ENCODE measurements around the gene GNMT.

The GNMT gene

DNA sequence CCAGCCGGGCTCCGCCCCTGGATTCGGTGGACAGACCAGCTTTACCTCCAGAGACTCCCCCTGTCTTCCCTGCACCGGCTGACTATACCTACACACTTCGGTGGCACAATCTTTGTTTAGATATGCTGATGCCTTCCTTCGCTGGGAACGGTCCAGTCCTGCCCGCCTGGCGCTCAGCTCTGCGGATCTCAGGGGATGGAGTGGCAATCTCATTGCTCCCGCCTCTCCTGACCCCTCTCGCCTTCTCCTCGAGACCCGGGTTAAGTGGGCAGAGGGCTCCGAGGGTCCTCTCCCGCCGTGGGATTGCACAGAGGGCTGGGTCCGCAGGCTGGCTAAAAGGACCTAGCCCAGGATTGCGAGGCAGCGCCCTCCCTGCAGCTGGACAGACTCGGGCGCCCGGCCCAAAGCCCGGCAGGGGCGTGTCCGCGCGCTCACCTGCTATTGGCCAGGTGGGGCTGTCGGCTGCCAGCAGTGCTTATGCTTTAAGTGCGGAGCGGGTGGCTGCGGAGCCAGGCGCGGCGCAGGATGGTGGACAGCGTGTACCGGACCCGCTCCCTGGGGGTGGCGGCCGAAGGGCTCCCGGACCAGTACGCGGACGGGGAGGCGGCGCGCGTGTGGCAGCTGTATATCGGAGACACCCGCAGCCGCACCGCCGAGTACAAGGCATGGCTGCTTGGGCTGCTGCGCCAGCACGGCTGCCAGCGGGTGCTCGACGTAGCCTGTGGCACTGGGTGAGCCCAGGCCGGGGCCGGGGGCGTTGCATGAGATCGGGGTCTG is at the start of gene GNMT:
Gene GNMT (plus strand): TSS at position 512 of the 777 bp plus-strand sequence. CDS start 14 bp downstream, at position 526.
- Histone ChIP-seq H3K9me3 (ENCODE audit: low read depth, low read length) (no peaks in the 10 kb centered on the region), H3K9ac (ENCODE audit: insufficient read length) (no peak within 1 kb of the TSS)

GRCh38 chr6:42911171-42912021 is 49.2 kb upstream of the GNMT start:
- Histone ChIP-seq H3K9ac (ENCODE audit: insufficient read length) (no peak overlapping the region), H3K9me3 (ENCODE audit: low read depth, low read length) (no peaks in the 10 kb centered on the region), H3K36me3 (ENCODE audit: insufficient read depth, low read length) (no peaks in the 10 kb centered on the region), H3K27ac (no peak overlapping the region), H3K4me3 (no peak overlapping the region)
- TF ChIP-seq EZH2 (IDR thresholded peaks at IDR 0.05) (no peak), FOXP2 (optimal IDR thresholded peaks at IDR 0.05; ENCODE audit: control extremely low read depth, extremely low read length, insufficient read depth) (no peak), POLR2AphosphoS5 (IDR thresholded peaks at IDR 0.05; ENCODE audit: borderline replicate concordance, low read depth, low read length) (no peak)
- no peak for DNase-seq (ENCODE audit: low read depth, low spot score)

More for the DNA sequence above, at the start of gene GNMT:
- Histone ChIP-seq H3K27ac (no peak within 1 kb of the TSS), H3K36me3 (ENCODE audit: insufficient read depth, low read length) (no peaks in the 10 kb centered on the region; the same call in 1 of the 2 replicates), H3K4me3 (no peak within 1 kb of the TSS)
- DNase-seq (ENCODE audit: low read depth, low spot score), result no peak
- TF ChIP-seq FOXP2 (optimal IDR thresholded peaks at IDR 0.05; ENCODE audit: control extremely low read depth, extremely low read length, insufficient read depth) (no peak), EZH2 (IDR thresholded peaks at IDR 0.05) (no peak), POLR2AphosphoS5 (IDR thresholded peaks at IDR 0.05; ENCODE audit: borderline replicate concordance, low read depth, low read length) (no peak)

- TF ChIP-seq EZH2 (IDR thresholded peaks at IDR 0.05) (no peak), POLR2AphosphoS5 (IDR thresholded peaks at IDR 0.05; ENCODE audit: borderline replicate concordance, low read depth, low read length) (no peak), FOXP2 (optimal IDR thresholded peaks at IDR 0.05; ENCODE audit: control extremely low read depth, extremely low read length, insufficient read depth) (no peak)
- Histone ChIP-seq H3K9me3 (ENCODE audit: low read depth, low read length) (no peaks in the 10 kb centered on the region), H3K36me3 (ENCODE audit: insufficient read depth, low read length) (no peaks in the 10 kb centered on the region), H3K9ac (ENCODE audit: insufficient read length) (no peak overlapping the region), H3K4me3 (no peak overlapping the region), H3K27ac (no peak overlapping the region)
- no peak for DNase-seq (ENCODE audit: low read depth, low spot score)
These were observed 46.0 kb upstream of the GNMT start for GRCh38 chr6:42914546-42914945.

GRCh38 chr6:42915732-42916131 is 44.8 kb upstream of the GNMT start, which contains the start of gene PTCRA:
PTCRA (plus strand) TSS chr6:42916053; CDS start chr6:42916070, 17 bp downstream.
- Histone ChIP-seq H3K36me3 (ENCODE audit: insufficient read depth, low read length) (no peaks in the 10 kb centered on the region), H3K9me3 (ENCODE audit: low read depth, low read length) (no peaks in the 10 kb centered on the region), H3K27ac (no peak within 1 kb of the TSS), H3K9ac (ENCODE audit: insufficient read length) (no peak within 1 kb of the TSS), H3K4me3 (no peak within 1 kb of the TSS)
- DNase-seq (ENCODE audit: low read depth, low spot score), result no peak
- TF ChIP-seq FOXP2 (optimal IDR thresholded peaks at IDR 0.05; ENCODE audit: control extremely low read depth, extremely low read length, insufficient read depth) (no peak), POLR2AphosphoS5 (IDR thresholded peaks at IDR 0.05; ENCODE audit: borderline replicate concordance, low read depth, low read length) (no peak), EZH2 (IDR thresholded peaks at IDR 0.05) (no peak)

GRCh38 chr6:42916288-42916687 is 44.3 kb upstream of the GNMT start:
- Histone ChIP-seq H3K9me3 (ENCODE audit: low read depth, low read length) (no peaks in the 10 kb centered on the region), H3K4me3 (no peak overlapping the region), H3K27ac (no peak overlapping the region), H3K9ac (ENCODE audit: insufficient read length) (no peak overlapping the region), H3K36me3 (ENCODE audit: insufficient read depth, low read length) (no peaks in the 10 kb centered on the region)
- TF ChIP-seq POLR2AphosphoS5 (IDR thresholded peaks at IDR 0.05; ENCODE audit: borderline replicate concordance, low read depth, low read length), result no peak
- no peak for TF ChIP-seq EZH2 (IDR thresholded peaks at IDR 0.05)
- no peak for TF ChIP-seq FOXP2 (optimal IDR thresholded peaks at IDR 0.05; ENCODE audit: control extremely low read depth, extremely low read length, insufficient read depth)
- no peak for DNase-seq (ENCODE audit: low read depth, low spot score)

DNA sequence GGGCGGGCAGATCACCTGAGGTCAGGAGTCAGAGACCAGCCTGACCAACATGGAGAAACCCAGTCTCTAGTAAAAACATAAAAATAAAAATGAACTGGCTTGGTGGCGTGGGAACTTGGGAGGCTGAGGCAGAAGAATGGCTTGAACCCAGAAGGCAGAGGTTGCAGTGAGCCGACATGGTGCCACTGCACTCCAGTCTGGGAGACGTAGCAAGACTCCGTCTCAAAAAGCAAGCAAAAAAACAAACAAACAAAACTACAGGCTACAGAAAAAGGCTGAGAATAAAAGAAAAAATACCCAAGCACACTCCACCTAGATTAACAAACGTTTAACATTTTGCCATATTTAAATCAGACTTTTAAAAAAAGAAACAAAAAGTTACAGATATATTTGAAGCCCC is 38.8 kb upstream of the GNMT start:
- H3K4me3 ChIP-seq, result no peak overlapping the region
- H3K9me3 ChIP-seq (ENCODE audit: low read depth, low read length), result no peaks in the 10 kb centered on the region
- peak overlapping the region; percentile 20 for H3K9ac ChIP-seq (ENCODE audit: insufficient read length)
- no peak for DNase-seq (ENCODE audit: low read depth, low spot score)
- no peaks in the 10 kb centered on the region for H3K36me3 ChIP-seq (ENCODE audit: insufficient read depth, low read length)
- TF ChIP-seq POLR2AphosphoS5 (IDR thresholded peaks at IDR 0.05; ENCODE audit: borderline replicate concordance, low read depth, low read length), result no peak
- no peak overlapping the region for H3K27ac ChIP-seq

DNA sequence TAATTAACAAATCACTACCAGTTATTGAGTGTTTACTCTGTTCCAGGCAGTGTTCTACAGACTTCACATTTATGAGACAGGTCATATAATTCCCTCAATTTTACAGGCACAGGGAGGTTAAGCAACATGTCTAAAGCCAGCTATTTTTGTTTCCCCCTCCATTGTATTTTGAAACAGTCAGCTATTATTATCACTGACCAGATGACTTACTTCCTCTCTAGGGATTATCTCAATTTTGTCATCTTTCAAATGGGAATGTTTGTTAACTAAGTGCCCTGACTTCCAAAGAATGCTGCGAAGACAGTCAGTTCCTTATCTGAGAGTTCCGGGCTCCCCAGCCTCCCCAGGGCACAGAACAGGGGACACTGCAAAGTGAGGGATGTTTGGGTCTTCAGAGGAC is 36.9 kb upstream of the GNMT start:
- Histone ChIP-seq H3K36me3 (ENCODE audit: insufficient read depth, low read length) (no peaks in the 10 kb centered on the region), H3K4me3 (no peak overlapping the region), H3K9ac (ENCODE audit: insufficient read length) (no peak overlapping the region), H3K27ac (no peak overlapping the region), H3K9me3 (ENCODE audit: low read depth, low read length) (no peaks in the 10 kb centered on the region)
- no peak for TF ChIP-seq EZH2 (IDR thresholded peaks at IDR 0.05)
- no peak for TF ChIP-seq FOXP2 (optimal IDR thresholded peaks at IDR 0.05; ENCODE audit: control extremely low read depth, extremely low read length, insufficient read depth)
- TF ChIP-seq POLR2AphosphoS5 (IDR thresholded peaks at IDR 0.05; ENCODE audit: borderline replicate concordance, low read depth, low read length), result no peak
- no peak for DNase-seq (ENCODE audit: low read depth, low spot score)

DNA sequence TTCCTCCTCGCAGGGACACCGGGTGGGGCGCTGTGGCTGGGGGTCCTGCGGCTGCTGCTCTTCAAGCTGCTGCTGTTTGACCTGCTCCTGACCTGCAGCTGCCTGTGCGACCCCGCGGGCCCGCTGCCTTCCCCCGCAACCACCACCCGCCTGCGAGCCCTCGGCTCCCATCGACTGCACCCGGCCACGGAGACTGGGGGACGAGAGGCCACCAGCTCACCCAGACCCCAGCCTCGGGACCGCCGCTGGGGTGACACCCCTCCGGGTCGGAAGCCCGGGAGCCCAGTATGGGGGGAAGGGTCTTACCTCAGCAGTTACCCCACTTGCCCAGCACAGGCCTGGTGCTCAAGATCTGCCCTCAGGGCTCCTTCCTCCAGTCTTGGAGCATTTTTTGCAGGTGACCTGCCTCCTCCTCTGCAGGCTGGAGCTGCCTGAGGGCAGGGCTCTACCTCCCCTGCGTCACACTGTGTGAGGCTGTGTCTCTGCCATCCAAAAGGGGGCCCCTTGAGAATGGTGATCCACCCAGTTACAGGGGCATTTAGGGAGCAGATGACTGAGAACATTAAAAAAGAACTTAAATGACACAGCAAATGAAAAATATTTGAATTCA is 35.2 kb upstream of the GNMT start:
- Histone ChIP-seq H3K36me3 (ENCODE audit: insufficient read depth, low read length) (no peaks in the 10 kb centered on the region), H3K27ac (no peak overlapping the region), H3K9me3 (ENCODE audit: low read depth, low read length) (no peaks in the 10 kb centered on the region), H3K4me3 (no peak overlapping the region), H3K9ac (ENCODE audit: insufficient read length) (no peak overlapping the region)
- TF ChIP-seq POLR2AphosphoS5 (IDR thresholded peaks at IDR 0.05; ENCODE audit: borderline replicate concordance, low read depth, low read length) (no peak), EZH2 (IDR thresholded peaks at IDR 0.05) (no peak), FOXP2 (optimal IDR thresholded peaks at IDR 0.05; ENCODE audit: control extremely low read depth, extremely low read length, insufficient read depth) (no peak)
- no peak for DNase-seq (ENCODE audit: low read depth, low spot score)
